IMR-90 (cell line): Measurements from ENCODE around the gene NLRC5.

Experiments used
- BHLHE40 ChIP-seq: fragments of 150-350 bp; IDR thresholded peaks from 2 replicates; pipeline ENCODE4 v1.6.1; 2016; ENCODE audit warnings: mild to moderate bottlenecking, low read depth, low read length
- CEBPB ChIP-seq: IDR thresholded peaks from 2 replicates; pipeline ENCODE4 v1.6.1; 2012; ENCODE audit warnings: low read depth, low read length, improper control_type of control experiment
- CHD1 ChIP-seq: IDR thresholded peaks from 2 replicates; pipeline ENCODE4 v1.6.1; 2012; ENCODE audit warnings: low read depth, low read length, improper control_type of control experiment
- CTCF ChIP-seq: conservative IDR thresholded peaks from 2 replicates; pipeline ENCODE4 v1.5.1; 2012; ENCODE audit warnings: mild to moderate bottlenecking, low read depth, low read length, improper control_type of control experiment
- FOS ChIP-seq: fragments of 150-350 bp; IDR thresholded peaks from 2 replicates; pipeline ENCODE4 v1.6.1; 2016; ENCODE audit warnings: low read depth, low read length
- MAFK ChIP-seq: IDR thresholded peaks from 2 replicates; pipeline ENCODE4 v1.6.1; 2012; ENCODE audit warnings: low read depth, low read length, improper control_type of control experiment
- MXI1 ChIP-seq: IDR thresholded peaks from 2 replicates; pipeline ENCODE4 v1.6.1; 2012; ENCODE audit warnings: low read depth, mild to moderate bottlenecking, low read length, moderate library complexity, borderline replicate concordance
- NFE2L2 ChIP-seq: fragments of 150-350 bp; IDR thresholded peaks from 2 replicates; pipeline ENCODE4 v1.6.1; 2016; ENCODE audit warnings: low read depth, mild to moderate bottlenecking, low read length
- POLR2A ChIP-seq: IDR thresholded peaks from 2 replicates; pipeline ENCODE4 v1.6.1; 2012; ENCODE audit warnings: mild to moderate bottlenecking, low read depth, low read length
- RAD21 ChIP-seq: IDR thresholded peaks from 2 replicates; pipeline ENCODE4 v1.6.1; 2012; ENCODE audit warnings: low read length, improper control_type of control experiment
- RCOR1 ChIP-seq: IDR thresholded peaks from 2 replicates; pipeline ENCODE4 v1.6.1; 2012; ENCODE audit warnings: mild to moderate bottlenecking, low read length, improper control_type of control experiment; ENCODE audit not compliant: insufficient replicate concordance
- RFX5 ChIP-seq: IDR thresholded peaks from 2 replicates; pipeline ENCODE4 v1.8.0; 2012; ENCODE audit warnings: low read depth, mild to moderate bottlenecking, low read length, moderate library complexity
- SMC3 ChIP-seq: fragments of 150-350 bp; IDR thresholded peaks from 2 replicates; pipeline ENCODE4 v1.6.1; 2016; ENCODE audit warnings: low read depth, mild to moderate bottlenecking, antibody characterized with exemption, low read length, moderate library complexity
- USF2 ChIP-seq: fragments of 150-350 bp; IDR thresholded peaks from 2 replicates; pipeline ENCODE4 v1.6.1; 2017; ENCODE audit warnings: mild to moderate bottlenecking, antibody characterized with exemption, low read length, low read depth

GRCh38 chr16:56980201-56980535 is 9.2 kb upstream of the NLRC5 start:
- TF ChIP-seq CEBPB (no peak), CTCF (no peak), POLR2A (no peak), NFE2L2 (no peak), RFX5 (no peak), BHLHE40 (no peak), SMC3 (no peak), MAFK (no peak), MXI1 (no peak), USF2 (no peak), FOS (no peak), RCOR1 (no peak), RAD21 (no peak), CHD1 (no peak)
